Chondrocyte (in vitro differentiated cells): Measurements from ENCODE around the gene MALT1. TPM values are rescaled to one million over a fixed set of nuclear protein-coding genes. Genes with fewer than 3 reads are reported as not detected.
A peak's percentile ranks its signal among the peaks of the same experiment; 100 is the strongest.

ENCODE experiments used
- DNase-seq: peaks from one replicate; pipeline ENCODE4 v3.0.0; 2021; ENCODE audit warnings: mixed read lengths, low spot score
- H3K27ac Mint-ChIP-seq: one replicate; pipeline ENCODE4 v1.8.0; 2021; ENCODE audit warnings: mild to moderate bottlenecking, moderate library complexity, mixed read lengths; ENCODE audit not compliant: unreplicated experiment
- H3K27me3 Mint-ChIP-seq: 2 replicates; pipeline ENCODE4 v1.8.0; 2021; ENCODE audit warnings: low read depth, mixed read lengths
- H3K36me3 Mint-ChIP-seq: 2 replicates; pipeline ENCODE4 v1.8.0; 2021; ENCODE audit warnings: low read depth, mixed read lengths
- H3K4me1 Mint-ChIP-seq: 2 replicates; pipeline ENCODE4 v1.8.0; 2021; ENCODE audit warnings: low read depth, mild to moderate bottlenecking, mixed read lengths
- H3K4me3 Mint-ChIP-seq: one replicate; pipeline ENCODE4 v1.8.0; 2021; ENCODE audit warnings: mild to moderate bottlenecking, moderate library complexity, mixed read lengths; ENCODE audit not compliant: unreplicated experiment
- H3K9me3 Mint-ChIP-seq: 2 replicates; pipeline ENCODE4 v1.8.0; 2021; ENCODE audit warnings: low read depth, mixed read lengths
- total RNA-seq: library from RNA; stranded (reverse); gene quantifications from 3 replicates; pipeline ENCODE4 v1.2.1, GENCODE V29; 2021
- TF ChIP-seq, protein P1 (sequence below): fragments of 200-600 bp; sonication (generic); IDR thresholded peaks from 2 replicates; pipeline ENCODE4 v1.5.0; 2021; ENCODE audit warnings: antibody characterized with exemption, mild to moderate bottlenecking, moderate library complexity

The MALT1 gene
- total RNA-seq, 1 donor from 2014 or later: 17.4 TPM

DNA sequence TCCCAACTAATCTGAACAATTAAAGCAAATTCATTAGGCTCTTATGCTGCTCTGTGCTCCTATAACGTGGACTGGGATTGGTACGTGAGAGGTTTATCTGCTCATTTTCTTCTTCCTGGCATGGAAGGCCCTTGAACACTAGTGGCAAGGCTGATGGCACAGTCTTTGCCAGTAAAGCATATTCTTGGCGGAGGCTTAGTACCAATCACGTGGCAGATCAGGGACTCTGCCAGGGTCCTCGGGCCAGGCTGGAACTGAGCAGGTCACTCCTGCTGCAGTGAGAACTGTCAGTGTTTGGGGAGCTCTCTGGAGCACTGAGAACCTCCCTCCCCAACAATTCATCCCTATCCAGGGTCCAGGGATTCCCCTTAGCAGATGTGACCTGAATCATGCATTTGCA lies 38.7 kb upstream of the MALT1 start:
- no peak for DNase-seq
- Mint-ChIP-seq H3K36me3 (no peaks in the 10 kb centered on the region), H3K27me3 (no peaks in the 10 kb centered on the region), H3K27ac (no peak overlapping the region), H3K4me3 (no peak overlapping the region), H3K9me3 (no peaks in the 10 kb centered on the region), H3K4me1 (peaks cover 52% of the 10 kb centered on the region)
- TF ChIP-seq, protein P1, sequence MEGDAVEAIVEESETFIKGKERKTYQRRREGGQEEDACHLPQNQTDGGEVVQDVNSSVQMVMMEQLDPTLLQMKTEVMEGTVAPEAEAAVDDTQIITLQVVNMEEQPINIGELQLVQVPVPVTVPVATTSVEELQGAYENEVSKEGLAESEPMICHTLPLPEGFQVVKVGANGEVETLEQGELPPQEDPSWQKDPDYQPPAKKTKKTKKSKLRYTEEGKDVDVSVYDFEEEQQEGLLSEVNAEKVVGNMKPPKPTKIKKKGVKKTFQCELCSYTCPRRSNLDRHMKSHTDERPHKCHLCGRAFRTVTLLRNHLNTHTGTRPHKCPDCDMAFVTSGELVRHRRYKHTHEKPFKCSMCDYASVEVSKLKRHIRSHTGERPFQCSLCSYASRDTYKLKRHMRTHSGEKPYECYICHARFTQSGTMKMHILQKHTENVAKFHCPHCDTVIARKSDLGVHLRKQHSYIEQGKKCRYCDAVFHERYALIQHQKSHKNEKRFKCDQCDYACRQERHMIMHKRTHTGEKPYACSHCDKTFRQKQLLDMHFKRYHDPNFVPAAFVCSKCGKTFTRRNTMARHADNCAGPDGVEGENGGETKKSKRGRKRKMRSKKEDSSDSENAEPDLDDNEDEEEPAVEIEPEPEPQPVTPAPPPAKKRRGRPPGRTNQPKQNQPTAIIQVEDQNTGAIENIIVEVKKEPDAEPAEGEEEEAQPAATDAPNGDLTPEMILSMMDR: no peak

DNA sequence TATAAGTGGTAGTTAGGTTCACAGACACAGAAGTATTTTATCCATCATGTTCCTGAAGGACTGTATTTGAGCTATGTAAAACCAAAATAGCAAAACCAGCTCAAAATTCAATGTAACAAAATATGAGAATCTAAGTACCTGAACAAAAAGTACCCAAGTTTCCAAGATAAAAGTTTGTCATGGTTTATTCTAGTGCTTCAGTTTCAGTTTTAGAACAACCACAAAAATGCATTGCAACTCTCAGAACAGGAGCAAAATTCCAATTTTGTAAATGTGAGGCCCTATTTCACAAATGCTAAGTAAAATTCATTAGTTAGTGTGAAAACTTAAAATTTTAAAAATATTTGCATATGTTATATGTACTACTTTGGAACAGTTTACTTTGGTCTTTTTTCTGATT lies 37.4 kb upstream of the MALT1 start:
- H3K27ac Mint-ChIP-seq: peak overlapping the region; percentile 77
- H3K36me3 Mint-ChIP-seq: no peaks in the 10 kb centered on the region
- DNase-seq: no peak
- peaks cover 53% of the 10 kb centered on the region for H3K4me1 Mint-ChIP-seq
- H3K9me3 Mint-ChIP-seq: no peaks in the 10 kb centered on the region
- no peak overlapping the region for H3K4me3 Mint-ChIP-seq
- H3K27me3 Mint-ChIP-seq: no peaks in the 10 kb centered on the region
- TF ChIP-seq, protein P1: no peak

DNA sequence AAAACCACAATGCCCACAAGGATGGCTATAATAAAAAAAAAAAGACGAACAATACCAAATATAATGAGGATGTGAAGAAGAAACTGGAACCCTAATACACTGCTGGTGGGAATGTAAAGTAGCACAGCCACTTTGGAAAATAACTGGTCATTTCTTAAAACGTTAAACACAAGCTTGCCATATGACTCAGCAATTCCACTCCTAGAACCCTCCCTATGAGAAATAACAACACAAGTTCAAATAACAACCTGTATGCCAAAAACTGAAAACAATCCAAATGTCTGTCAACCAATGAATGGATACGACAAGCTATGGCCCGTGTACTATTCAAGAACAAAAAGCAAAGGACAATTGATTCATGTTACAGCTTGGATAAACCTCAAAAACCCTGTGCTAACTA lies 35.4 kb upstream of the MALT1 start:
- no peaks in the 10 kb centered on the region for H3K9me3 Mint-ChIP-seq
- no peak overlapping the region for H3K4me3 Mint-ChIP-seq
- DNase-seq: no peak
- peak overlapping the region; percentile 76 for H3K27ac Mint-ChIP-seq
- no peaks in the 10 kb centered on the region for H3K27me3 Mint-ChIP-seq
- TF ChIP-seq, protein P1: peak; percentile 61
- no peaks in the 10 kb centered on the region for H3K36me3 Mint-ChIP-seq
- peaks cover 43% of the 10 kb centered on the region for H3K4me1 Mint-ChIP-seq

DNA sequence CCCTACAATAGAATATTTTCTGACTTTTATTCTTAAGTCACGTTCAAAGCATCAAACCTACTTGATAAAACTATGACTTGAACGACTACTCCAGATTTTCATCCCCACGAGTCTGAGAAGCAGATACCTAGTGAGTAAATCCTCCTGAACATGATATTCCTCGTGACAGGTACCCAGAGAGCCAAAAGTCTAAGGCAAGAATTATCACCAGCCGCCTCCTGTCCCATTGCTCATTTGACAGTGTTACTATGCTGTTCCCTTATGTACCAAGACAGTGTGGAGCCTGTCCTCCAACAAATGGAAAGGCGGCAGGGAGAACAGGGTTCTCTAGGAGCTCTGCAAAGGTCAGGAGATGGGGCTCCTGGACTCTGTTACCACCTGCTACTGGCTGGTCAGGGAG lies 34.1 kb upstream of the MALT1 start:
- Mint-ChIP-seq H3K4me3 (no peak overlapping the region), H3K9me3 (no peaks in the 10 kb centered on the region), H3K27me3 (no peaks in the 10 kb centered on the region), H3K27ac (no peak overlapping the region), H3K4me1 (peaks cover 43% of the 10 kb centered on the region), H3K36me3 (no peaks in the 10 kb centered on the region)
- no peak for DNase-seq
- TF ChIP-seq, protein P1: no peak

DNA sequence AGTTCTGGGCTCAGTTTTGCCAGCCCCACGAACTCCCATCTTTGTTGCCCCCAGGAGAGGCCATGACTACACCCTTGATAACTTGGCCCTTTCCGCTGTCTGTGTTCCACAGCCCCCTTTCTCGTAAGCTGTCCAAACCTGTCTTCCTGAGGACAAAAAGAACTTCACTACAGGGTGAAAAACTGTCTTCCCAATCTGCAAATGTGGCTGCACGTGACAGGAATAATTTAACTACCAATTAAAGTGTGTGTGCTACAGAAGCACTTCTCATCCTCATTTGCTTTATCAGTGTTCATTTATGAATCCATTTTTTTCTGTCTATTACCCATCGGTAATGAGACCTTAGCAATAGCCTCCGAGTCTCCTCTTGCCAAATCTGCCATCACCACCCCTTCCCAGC lies 33.3 kb upstream of the MALT1 start:
- Mint-ChIP-seq H3K4me1 (peaks cover 43% of the 10 kb centered on the region), H3K27ac (no peak overlapping the region), H3K36me3 (no peaks in the 10 kb centered on the region), H3K4me3 (no peak overlapping the region), H3K9me3 (no peaks in the 10 kb centered on the region), H3K27me3 (no peaks in the 10 kb centered on the region)
- no peak for DNase-seq
- TF ChIP-seq, protein P1: no peak
